ENCODE measurements around the gene NANOG. TPM values are rescaled to one million over a fixed set of nuclear protein-coding genes. Genes with fewer than 3 reads are reported as not detected.
"Not testable (repeated sequence)": the region's sequence is repeated elsewhere in the genome, so short reads cannot be mapped to it uniquely, and the experiment has no call there.

NANOG gene
- total RNA-seq (2014; rRNA removed) = not detected in 2 replicates
- not detected for Bru-seq, nascent RNA
- BruChase-seq, experiment 1, labeled RNA remaining after a 6-hour chase = not detected
- BruChase-seq, experiment 2, labeled RNA remaining after a 2-hour chase = percentile 12 among the genes with signal in this experiment
- long read RNA-seq = 0 reads

DNA sequence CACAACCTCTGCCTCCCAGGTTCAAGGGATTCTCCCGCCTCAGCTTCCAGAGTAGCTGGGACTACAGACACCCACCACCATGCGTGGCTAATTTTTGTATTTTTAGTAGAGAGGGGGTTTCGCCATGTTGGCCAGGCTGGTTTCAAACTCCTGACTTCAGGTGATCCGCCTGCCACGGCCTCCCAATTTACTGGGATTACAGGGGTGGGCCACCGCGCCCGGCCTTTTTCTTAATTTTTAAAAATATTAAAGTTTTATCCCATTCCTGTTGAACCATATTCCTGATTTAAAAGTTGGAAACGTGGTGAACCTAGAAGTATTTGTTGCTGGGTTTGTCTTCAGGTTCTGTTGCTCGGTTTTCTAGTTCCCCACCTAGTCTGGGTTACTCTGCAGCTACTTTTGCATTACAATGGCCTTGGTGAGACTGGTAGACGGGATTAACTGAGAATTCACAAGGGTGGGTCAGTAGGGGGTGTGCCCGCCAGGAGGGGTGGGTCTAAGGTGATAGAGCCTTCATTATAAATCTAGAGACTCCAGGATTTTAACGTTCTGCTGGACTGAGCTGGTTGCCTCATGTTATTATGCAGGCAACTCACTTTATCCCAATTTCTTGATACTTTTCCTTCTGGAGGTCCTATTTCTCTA is at the start of gene NANOG:
NANOG (plus strand) TSS at position 519 of the 645 bp plus-strand sequence. CDS start 213 bp downstream, outside the sequence.
- H3F3A ChIP-seq (ENCODE audit: low read length, unreplicated experiment); CTCF ChIA-PET; H3K4me1 ChIP-seq (ENCODE audit: insufficient read depth, low read length); H4K20me1 ChIP-seq (ENCODE audit: low read length); H3K9ac ChIP-seq (ENCODE audit: low read length); intact Hi-C loops (cut with micrococcal nuclease); H3K4me3 ChIP-seq (ENCODE audit: low read length); ATAC-seq; BruUV-seq (replicated peaks); H3K4me2 ChIP-seq (ENCODE audit: low read length); POLR2A ChIA-PET (ENCODE audit: unreplicated experiment); H3K9me2 ChIP-seq (replicated peaks; ENCODE audit: low read length); H2AFZ ChIP-seq (ENCODE audit: low read length); H3K36me3 ChIP-seq (ENCODE audit: low read depth, low read length); H3K9me3 ChIP-seq (ENCODE audit: low read length); DNase-seq; H3K79me2 ChIP-seq (ENCODE audit: low read length); H3K27ac ChIP-seq (ENCODE audit: low read length): not testable (repeated sequence)
- H3K27me3 ChIP-seq (ENCODE audit: low read length) = peaks cover 32% of the 10 kb centered on the region

DNA sequence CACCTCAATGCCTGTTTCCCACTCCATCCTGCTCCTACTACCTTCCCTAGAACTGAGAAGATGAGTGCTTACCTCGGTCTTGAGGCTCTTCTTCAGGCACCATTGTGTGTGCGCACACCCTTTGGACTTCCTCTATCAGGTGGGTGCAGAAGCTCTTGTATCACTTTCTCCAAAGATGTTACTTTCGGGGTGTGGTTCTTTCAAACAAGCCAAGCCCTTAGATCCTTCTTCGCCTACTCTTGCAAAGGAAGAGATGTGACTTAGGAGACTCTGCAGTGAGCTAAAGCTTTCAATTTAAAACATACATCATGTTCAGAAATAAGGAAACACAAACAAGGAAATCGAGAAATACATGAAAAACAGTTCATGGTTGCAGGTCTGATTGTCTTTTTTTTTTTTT is 42.0 kb upstream of the NANOG start, which contains the start of gene CLEC4C:
CLEC4C (minus strand) TSS at position 130 of the 400 bp plus-strand sequence; CDS start at position 103, 27 bp downstream.
- ATAC-seq = no peak
- no peaks in the 10 kb centered on the region for H3K79me2 ChIP-seq (ENCODE audit: low read length)
- H3K4me2 ChIP-seq (ENCODE audit: low read length) = no peak within 1 kb of the TSS
- no peaks in the 10 kb centered on the region for H3F3A ChIP-seq (ENCODE audit: low read length, unreplicated experiment)
- no peaks in the 10 kb centered on the region for H3K9me3 ChIP-seq (ENCODE audit: low read length)
- H3K4me3 ChIP-seq (ENCODE audit: low read length) = no peak within 1 kb of the TSS
- DNase-seq = no peak
- intact Hi-C loops (cut with micrococcal nuclease) = no loop called here
- H3K9me2 ChIP-seq (replicated peaks; ENCODE audit: low read length) = no peaks in the 10 kb centered on the region
- TF ChIP-seq, protein P1, sequence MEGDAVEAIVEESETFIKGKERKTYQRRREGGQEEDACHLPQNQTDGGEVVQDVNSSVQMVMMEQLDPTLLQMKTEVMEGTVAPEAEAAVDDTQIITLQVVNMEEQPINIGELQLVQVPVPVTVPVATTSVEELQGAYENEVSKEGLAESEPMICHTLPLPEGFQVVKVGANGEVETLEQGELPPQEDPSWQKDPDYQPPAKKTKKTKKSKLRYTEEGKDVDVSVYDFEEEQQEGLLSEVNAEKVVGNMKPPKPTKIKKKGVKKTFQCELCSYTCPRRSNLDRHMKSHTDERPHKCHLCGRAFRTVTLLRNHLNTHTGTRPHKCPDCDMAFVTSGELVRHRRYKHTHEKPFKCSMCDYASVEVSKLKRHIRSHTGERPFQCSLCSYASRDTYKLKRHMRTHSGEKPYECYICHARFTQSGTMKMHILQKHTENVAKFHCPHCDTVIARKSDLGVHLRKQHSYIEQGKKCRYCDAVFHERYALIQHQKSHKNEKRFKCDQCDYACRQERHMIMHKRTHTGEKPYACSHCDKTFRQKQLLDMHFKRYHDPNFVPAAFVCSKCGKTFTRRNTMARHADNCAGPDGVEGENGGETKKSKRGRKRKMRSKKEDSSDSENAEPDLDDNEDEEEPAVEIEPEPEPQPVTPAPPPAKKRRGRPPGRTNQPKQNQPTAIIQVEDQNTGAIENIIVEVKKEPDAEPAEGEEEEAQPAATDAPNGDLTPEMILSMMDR (conservative IDR thresholded peaks at IDR 0.05; ENCODE audit: low read depth, low read length) = no peak
- no peak for TF ChIP-seq EZH2 (IDR thresholded peaks at IDR 0.05; ENCODE audit: low read length, unreplicated experiment)
- no peak for TF ChIP-seq EZH2phosphoT487 (IDR thresholded peaks at IDR 0.05; ENCODE audit: borderline replicate concordance, low read length)
- ChIA-PET POLR2A (ENCODE audit: unreplicated experiment) (no interaction called here), CTCF (no interaction called here)
- no peak within 1 kb of the TSS for H2AFZ ChIP-seq (ENCODE audit: low read length)
- no peaks in the 10 kb centered on the region for H3K4me1 ChIP-seq (ENCODE audit: insufficient read depth, low read length)
- no peaks in the 10 kb centered on the region for H4K20me1 ChIP-seq (ENCODE audit: low read length)
- no peaks in the 10 kb centered on the region for H3K36me3 ChIP-seq (ENCODE audit: low read depth, low read length)
- H3K27ac ChIP-seq (ENCODE audit: low read length) = no peak within 1 kb of the TSS
- H3K27me3 ChIP-seq (ENCODE audit: low read length) = peaks cover 14% of the 10 kb centered on the region
- H3K9ac ChIP-seq (ENCODE audit: low read length) = no peak within 1 kb of the TSS
- no TSS peak for BruUV-seq (replicated peaks)

DNA sequence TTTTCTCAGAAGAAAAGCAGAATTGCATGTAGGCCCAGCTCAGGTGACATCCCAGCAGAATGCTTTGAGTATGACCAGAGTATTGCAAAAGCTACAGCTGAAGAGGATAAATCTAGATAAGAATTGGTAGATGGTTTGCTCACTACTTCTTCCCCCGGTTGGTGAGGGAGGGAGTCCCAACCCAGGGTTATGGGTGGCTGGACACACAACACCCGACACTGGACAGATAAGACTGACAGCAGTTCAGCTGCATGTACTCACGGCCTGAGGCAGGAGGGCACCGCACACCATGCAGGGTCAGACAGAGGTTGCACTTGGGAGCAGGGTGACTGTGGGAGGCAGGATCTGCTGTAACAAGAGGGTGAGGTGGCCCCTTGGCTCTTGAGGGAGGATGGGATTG is 40.4 kb upstream of the NANOG start:
- no peak for TF ChIP-seq EZH2 (IDR thresholded peaks at IDR 0.05; ENCODE audit: low read length, unreplicated experiment)
- Histone ChIP-seq H3K27ac (ENCODE audit: low read length) (no peak overlapping the region), H4K20me1 (ENCODE audit: low read length) (no peaks in the 10 kb centered on the region), H2AFZ (ENCODE audit: low read length) (no peak overlapping the region), H3K9me2 (replicated peaks; ENCODE audit: low read length) (no peaks in the 10 kb centered on the region), H3K4me1 (ENCODE audit: insufficient read depth, low read length) (no peaks in the 10 kb centered on the region), H3K79me2 (ENCODE audit: low read length) (no peaks in the 10 kb centered on the region), H3K27me3 (ENCODE audit: low read length) (peaks cover 14% of the 10 kb centered on the region), H3K36me3 (ENCODE audit: low read depth, low read length) (no peaks in the 10 kb centered on the region), H3F3A (ENCODE audit: low read length, unreplicated experiment) (no peaks in the 10 kb centered on the region), H3K9me3 (ENCODE audit: low read length) (no peaks in the 10 kb centered on the region), H3K4me2 (ENCODE audit: low read length) (no peak overlapping the region), H3K9ac (ENCODE audit: low read length) (no peak overlapping the region), H3K4me3 (ENCODE audit: low read length) (no peak overlapping the region)
- intact Hi-C loops (cut with micrococcal nuclease) = no loop called here
- ChIA-PET CTCF (no interaction called here), POLR2A (ENCODE audit: unreplicated experiment) (no interaction called here)
- no TSS peak for BruUV-seq (replicated peaks)
- no peak for ATAC-seq
- no peak for DNase-seq
